Choroid plexus epithelial cell (primary cell): ENCODE measurements around the gene SGCE.

Source experiments
- DNase-seq: peaks from one replicate; pipeline ENCODE4 v3.0.0-alpha.2; 2010; ENCODE audit warnings: low read depth
- H3K4me3 ChIP-seq: 2 replicates; pipeline ENCODE4 v1.5.1; 2011; ENCODE audit warnings: low read depth, mild to moderate bottlenecking, control low read depth, low read length, moderate library complexity
- CTCF ChIP-seq: conservative IDR thresholded peaks from 2 replicates; pipeline ENCODE4 v1.5.1; 2011; ENCODE audit warnings: low read depth, mild to moderate bottlenecking, control low read depth, inconsistent platforms, low read length, moderate library complexity

The SGCE gene

GRCh38 chr7:94612253-94612652, 43.7 kb downstream of the SGCE start:
- no peak for DNase-seq
- no peak overlapping the region for H3K4me3 ChIP-seq
- TF ChIP-seq CTCF = no peak

GRCh38 chr7:94609561-94609960, 46.4 kb downstream of the SGCE start:
- DNase-seq = no peak
- H3K4me3 ChIP-seq = no peak overlapping the region
- no peak for TF ChIP-seq CTCF

- no peak overlapping the region for H3K4me3 ChIP-seq
- TF ChIP-seq CTCF = no peak
- DNase-seq = peak; percentile 52
Measured at GRCh38 chr7:94605031-94605430, 50.9 kb downstream of the SGCE start.

GRCh38 chr7:94602181-94602580, 53.8 kb downstream of the SGCE start:
- peak; percentile 19 for DNase-seq
- TF ChIP-seq CTCF = no peak
- H3K4me3 ChIP-seq = no peak overlapping the region

- DNase-seq = no peak
- no peak overlapping the region for H3K4me3 ChIP-seq
- TF ChIP-seq CTCF = no peak
Measured at GRCh38 chr7:94600267-94600666, 55.7 kb downstream of the SGCE start.

- H3K4me3 ChIP-seq = no peak overlapping the region
- no peak for TF ChIP-seq CTCF
- no peak for DNase-seq
Measured at GRCh38 chr7:94595717-94596116, 60.2 kb downstream of the SGCE start.

- no peak overlapping the region for H3K4me3 ChIP-seq
- DNase-seq = no peak
- TF ChIP-seq CTCF = no peak
Measured at GRCh38 chr7:94594882-94595281, 61.1 kb downstream of the SGCE start.
